GM19455 (cell line): ENCODE data around the gene ERV3-1.
"Not testable (repeated sequence)": the region's sequence is repeated elsewhere in the genome, so short reads cannot be mapped to it uniquely, and the experiment has no call there.

Source experiments
- ATAC-seq: cut with Tn5 transposase; IDR thresholded peaks from one replicate; pipeline ENCODE4 v1.9.1; 2021; ENCODE audit not compliant: unreplicated experiment

The ERV3-1 gene

DNA sequence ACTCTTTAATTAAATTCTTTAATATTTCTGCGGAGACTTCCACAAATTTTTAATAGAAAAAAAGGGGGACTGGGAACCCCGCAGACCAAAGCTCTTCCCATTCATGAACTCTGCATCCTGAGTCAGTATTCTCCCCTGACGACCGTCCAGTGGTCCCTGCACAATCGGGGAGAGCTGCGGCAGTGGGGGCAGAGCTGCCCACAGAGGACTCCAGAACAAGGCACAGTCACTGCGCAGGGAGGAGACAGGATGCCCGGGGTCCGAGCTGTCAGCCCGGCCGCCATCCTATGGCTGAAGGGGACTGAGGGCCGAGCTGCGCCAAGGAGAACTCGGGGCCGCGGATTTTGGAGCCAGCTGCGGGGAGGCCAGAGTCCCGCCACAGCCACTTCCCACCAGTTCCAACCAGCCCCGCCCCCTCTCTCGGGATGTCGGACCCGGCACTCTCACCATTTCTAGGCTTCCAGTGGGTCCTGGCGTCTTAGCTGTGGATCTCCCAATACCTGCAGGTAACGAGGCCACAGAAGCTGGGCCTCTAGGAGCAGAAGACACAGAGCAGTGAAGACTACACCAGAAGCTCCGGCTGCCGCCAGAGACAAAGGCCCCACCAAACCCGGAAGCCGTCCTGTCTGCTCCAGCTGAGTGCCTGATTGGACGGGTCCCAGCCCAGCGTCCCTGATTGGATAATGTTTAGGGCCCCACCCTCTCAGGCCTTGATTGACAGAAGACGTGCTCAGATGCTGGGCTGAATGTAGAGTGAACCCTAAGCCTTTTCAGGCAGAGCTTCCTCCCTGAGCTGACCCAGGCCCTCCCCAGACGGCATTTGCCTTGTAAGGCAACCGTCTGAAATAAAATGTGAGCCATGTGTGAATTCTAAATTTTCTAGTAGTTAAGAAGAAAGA lies at the start of gene ERV3-1:
ERV3-1 (minus strand) TSS at position 594 of the 899 bp plus-strand sequence. CDS start 13,661 bp downstream, outside the sequence.
- ATAC-seq = peak; percentile 100

- not testable (repeated sequence) for ATAC-seq
Observed at GRCh38 chr7:65055786-65056185, 49.3 kb upstream of the ERV3-1 start.

- ATAC-seq = not testable (repeated sequence)
Observed at GRCh38 chr7:65054466-65054994, 48.0 kb upstream of the ERV3-1 start.

DNA sequence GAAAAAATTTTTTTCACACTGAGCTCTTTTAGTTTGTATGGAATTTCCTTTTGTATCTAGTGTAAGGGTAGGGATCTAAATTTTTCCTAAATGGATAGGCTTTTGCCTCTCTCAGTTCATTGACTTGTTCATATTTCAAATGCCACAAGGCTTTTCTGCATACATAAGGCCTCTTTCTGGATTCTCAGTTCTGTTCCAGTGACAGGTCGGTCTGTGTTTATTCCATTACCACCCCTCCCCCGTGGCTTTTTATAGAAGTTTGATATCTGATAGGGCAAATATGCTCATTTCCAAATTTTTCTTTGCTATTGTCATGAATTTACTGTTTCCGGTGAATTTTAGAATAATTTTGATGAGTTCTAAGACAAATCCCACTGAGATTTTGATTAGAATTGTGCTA lies 45.2 kb upstream of the ERV3-1 start:
- ATAC-seq = not testable (repeated sequence)

- ATAC-seq = not testable (repeated sequence)
Observed at GRCh38 chr7:65051139-65051538, 44.7 kb upstream of the ERV3-1 start.

- not testable (repeated sequence) for ATAC-seq
Observed at GRCh38 chr7:65046329-65046728, 39.8 kb upstream of the ERV3-1 start.

- not testable (repeated sequence) for ATAC-seq
Observed at GRCh38 chr7:65045589-65045988, 39.1 kb upstream of the ERV3-1 start.

DNA sequence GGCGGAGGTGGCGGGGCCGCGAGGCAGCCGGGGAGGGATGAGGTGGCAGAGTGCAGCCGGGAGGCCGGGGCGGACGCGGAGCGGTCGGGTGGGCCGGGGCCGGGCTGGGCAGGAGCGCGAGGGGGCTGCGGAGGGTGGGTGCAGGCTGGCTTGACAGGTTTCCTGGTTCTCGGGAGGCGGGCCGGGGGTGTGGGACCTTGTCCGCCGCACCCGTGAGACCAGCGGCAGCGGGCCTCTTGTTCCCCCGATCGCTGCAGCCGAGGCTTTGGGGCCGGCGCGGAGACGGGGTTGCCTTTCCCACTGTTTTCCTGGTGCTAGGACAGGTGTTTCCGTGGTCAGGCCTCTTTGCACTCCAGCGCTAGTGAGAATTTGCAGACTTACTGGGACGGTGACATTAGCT lies 32.3 kb upstream of the ERV3-1 start:
- peak; percentile 16 for ATAC-seq

- peak; percentile 80 for ATAC-seq
Observed at GRCh38 chr7:65037740-65038688, 31.5 kb upstream of the ERV3-1 start.

- ATAC-seq = not testable (repeated sequence)
Observed at GRCh38 chr7:65036526-65036925, 30.0 kb upstream of the ERV3-1 start.

DNA sequence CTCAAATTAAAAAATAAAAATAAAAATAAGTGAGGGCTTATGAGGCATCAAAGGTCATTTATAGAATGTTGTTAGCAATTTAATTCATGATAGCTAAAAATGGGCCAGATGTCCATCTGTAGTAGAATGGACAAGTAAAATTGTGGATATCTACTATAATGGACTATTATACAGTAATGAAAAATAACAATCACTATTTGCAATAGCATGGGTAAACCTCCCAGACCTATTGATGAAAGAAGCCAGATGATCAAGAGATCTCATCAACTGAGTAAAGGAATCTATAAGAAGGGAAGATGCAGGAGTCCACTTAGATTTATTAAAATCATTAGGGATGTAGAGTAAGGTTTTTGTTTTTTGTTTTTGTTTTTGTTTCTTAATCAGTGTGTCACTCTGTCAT lies 29.0 kb upstream of the ERV3-1 start:
- ATAC-seq = not testable (repeated sequence)

DNA sequence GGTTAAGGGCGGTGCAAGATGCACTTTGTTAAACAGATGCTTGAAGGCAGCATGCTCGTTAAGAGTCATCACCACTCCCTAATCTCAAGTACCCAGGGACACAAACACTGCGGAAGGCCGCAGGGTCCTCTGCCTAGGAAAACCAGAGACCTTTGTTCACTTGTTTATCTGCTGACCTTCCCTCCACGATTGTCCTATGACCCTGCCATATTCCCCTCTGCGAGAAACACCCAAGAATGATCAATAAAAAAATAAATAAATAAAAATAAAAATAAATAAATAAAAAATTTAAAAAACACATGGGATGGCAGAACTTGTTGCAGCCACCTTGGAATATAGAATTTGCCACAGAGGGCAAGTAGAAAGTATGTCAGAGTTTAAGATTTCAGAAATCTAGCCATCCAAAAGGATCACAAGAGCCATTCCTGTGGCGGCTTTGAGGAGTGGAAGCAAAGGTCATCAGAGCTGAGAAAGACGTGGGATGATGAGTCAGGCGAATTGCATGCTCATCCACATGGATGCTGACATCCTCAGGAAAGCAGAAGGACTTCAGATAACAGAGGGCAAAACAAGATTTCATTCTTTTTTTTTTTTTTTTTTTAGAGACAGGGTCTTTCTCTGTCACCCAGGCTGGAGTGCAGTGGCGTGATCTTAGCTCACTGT lies 27.8 kb upstream of the ERV3-1 start:
- ATAC-seq = not testable (repeated sequence)

GRCh38 chr7:65033391-65033790 lies 26.9 kb upstream of the ERV3-1 start:
- not testable (repeated sequence) for ATAC-seq

GRCh38 chr7:65025023-65025422 lies 18.5 kb upstream of the ERV3-1 start:
- not testable (repeated sequence) for ATAC-seq

DNA sequence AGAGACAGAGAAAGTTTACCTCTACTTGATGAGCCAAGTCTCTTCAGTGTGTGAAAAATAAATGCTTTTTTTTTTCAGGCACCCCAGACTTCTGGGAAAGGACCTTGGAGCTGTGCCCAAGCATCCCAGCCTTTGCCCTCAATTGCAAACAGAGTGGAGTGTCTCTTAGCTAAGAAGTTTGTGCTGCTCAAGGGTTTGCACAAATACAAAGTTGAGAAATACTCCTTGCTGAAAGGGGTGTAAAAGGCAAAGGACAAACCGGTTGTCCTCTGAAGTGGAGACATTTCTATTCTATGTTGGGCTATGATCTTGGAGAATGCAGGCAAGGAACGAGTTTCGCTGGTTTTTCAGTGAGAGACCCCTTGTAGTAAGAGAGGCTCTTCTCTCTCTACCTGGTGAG lies 14.5 kb upstream of the ERV3-1 start:
- ATAC-seq = not testable (repeated sequence)

GRCh38 chr7:65009881-65010280 lies 3.4 kb upstream of the ERV3-1 start:
- not testable (repeated sequence) for ATAC-seq

- not testable (repeated sequence) for ATAC-seq
Observed at GRCh38 chr7:65009394-65009793, 2.9 kb upstream of the ERV3-1 start.

GRCh38 chr7:65007036-65007435 lies 549 bp upstream of the ERV3-1 start:
- not testable (repeated sequence) for ATAC-seq

DNA sequence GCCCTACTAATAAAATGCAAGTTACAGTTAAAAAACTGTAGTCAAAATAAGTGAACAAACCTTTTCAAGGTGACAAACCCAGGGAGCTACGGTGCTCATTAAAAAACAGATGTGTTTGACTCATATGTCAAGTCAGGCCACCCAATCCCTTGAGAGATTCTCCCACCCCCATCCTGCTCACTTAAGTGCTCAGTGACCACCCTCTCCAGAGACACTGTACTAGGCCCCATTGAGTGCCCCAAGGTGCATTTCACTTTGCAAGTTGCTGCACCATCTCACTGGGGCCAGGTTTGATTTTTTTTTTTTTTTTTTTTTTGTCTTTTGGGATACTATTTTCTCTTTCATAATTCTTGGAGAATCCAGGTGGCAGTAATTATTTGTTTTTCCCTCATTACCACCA lies 1.9 kb downstream of the ERV3-1 start:
- ATAC-seq = no peak

DNA sequence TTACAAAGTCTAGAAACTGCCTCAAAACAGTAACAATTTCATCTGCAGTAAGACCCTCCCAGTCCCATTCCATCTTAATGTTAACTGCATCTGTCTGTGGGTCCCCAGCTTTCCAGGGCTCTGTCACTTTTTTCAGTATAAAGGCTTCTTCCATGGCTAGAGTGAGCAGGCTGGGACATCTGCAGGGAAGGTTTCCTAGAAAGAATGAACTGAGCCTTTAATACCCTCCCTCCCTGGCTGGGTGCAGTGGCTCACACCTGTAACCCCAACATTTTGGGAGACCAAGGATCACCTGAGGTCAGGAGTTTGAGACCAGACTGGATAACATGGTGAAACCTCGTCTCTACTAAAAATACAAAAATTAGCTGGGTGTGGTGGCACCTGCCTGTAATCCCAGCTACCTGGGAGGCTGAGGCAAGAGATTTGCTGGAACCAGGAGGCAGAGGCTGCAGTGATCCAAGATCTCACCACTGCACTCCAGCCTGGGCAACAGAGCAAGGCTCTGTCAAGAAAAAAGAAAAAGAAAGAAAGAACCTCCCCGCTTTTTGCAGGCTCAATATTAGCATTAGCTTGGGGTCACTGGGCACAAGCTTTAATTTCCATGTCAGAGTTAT lies 3.4 kb downstream of the ERV3-1 start:
- ATAC-seq = no peak
